Aorta (tissue), 5 donors: ENCODE results near the gene CHP1. TPM values are rescaled to one million over a fixed set of nuclear protein-coding genes. Genes with fewer than 3 reads are reported as not detected.
"Not testable (repeated sequence)": the region's sequence is repeated elsewhere in the genome, so short reads cannot be mapped to it uniquely, and the experiment has no call there.

ENCODE experiments used
- ATAC-seq: fragments of 200-7000 bp; cut with Tn5 transposase; one replicate; pipeline ENCODE4 v1.9.1; 2022; ENCODE audit warnings: moderate library complexity; ENCODE audit not compliant: low FRiP score
- DNase-seq, 2 donors: peaks; one replicate each; pipeline ENCODE4 v3.0.0-alpha.2; 2020
- H3K27ac ChIP-seq, 2 donors: one replicate each; pipeline ENCODE4 v1.5.1; 2013; ENCODE audit warnings: low read length in 2 of 2, mild to moderate bottlenecking in 2 of 2, moderate library complexity in 2 of 2, control low read depth in 1 of 2, inconsistent platforms in 1 of 2, low read depth in 1 of 2
- H3K27me3 ChIP-seq, 2 donors: one replicate each; pipeline ENCODE4 v1.6.1; 2013; ENCODE audit warnings: control low read depth in 1 of 2, low read length in 1 of 2, mild to moderate bottlenecking in 1 of 2, moderate library complexity in 1 of 2; ENCODE audit not compliant: insufficient read depth in 2 of 2, control insufficient read depth in 1 of 2
- H3K36me3 ChIP-seq, 2 donors: one replicate each; pipeline ENCODE4 v1.6.1; 2013; ENCODE audit warnings: control low read depth in 1 of 2, low read length in 1 of 2, mild to moderate bottlenecking in 1 of 2; ENCODE audit not compliant: insufficient read depth in 2 of 2, control insufficient read depth in 1 of 2
- H3K4me1 ChIP-seq, 2 donors: one replicate each; pipeline ENCODE4 v1.6.1; 2013; ENCODE audit warnings: low read length in 2 of 2, control low read depth in 1 of 2, mild to moderate bottlenecking in 1 of 2, moderate library complexity in 1 of 2; ENCODE audit not compliant: insufficient read depth in 2 of 2, control insufficient read depth in 1 of 2
- H3K4me3 ChIP-seq, 2 donors: one replicate each; pipeline ENCODE4 v1.5.1; 2013; ENCODE audit warnings: low read length in 2 of 2, control low read depth in 1 of 2, mild to moderate bottlenecking in 1 of 2
- H3K9me3 ChIP-seq: one replicate; pipeline ENCODE4 v1.6.1; 2013; ENCODE audit warnings: mild to moderate bottlenecking, low read length; ENCODE audit not compliant: control insufficient read depth
- WGBS, 2 donors: extraction: QIAGEN DNeasy Blood & Tissue Kit; methylation state at CpG; one replicate each; pipeline ENCODE4 v1.1.7; 2013; 5-methylcytosine and 5-hydroxymethylcytosine counted together
- intact Hi-C, 2 donors: fragments of 100-400 bp; cut with DNase I; formaldehyde crosslinking; loops; one replicate each; pipeline versions ENCODE4 v1.14.2 to v1.15.0; 2022
- polyA plus RNA-seq, 2 donors: library from polyadenylated mRNA; stranded (reverse); fragments of 200-250 nt; gene quantifications; one replicate each; pipeline ENCODE4 v1.2.3, GENCODE V29; 2013
- total RNA-seq, 2 donors: library from RNA; stranded (reverse); fragmentation: NEBNext Ultra II Directional; extraction: Animal tissue kit (Norgen Biotek cat#: 25700); gene quantifications; one replicate each; pipeline ENCODE4 v1.2.1, GENCODE V29; 2021
- donor health status: healthy with polysubstance abuse.
- donor health status: Bipolar disorder and iron deficiency.
- donor health status: DM: no; HTN: no; CAD: no.
- donor health status: DM: no; HTN: no; CAD: no.
- donor health status: DM: yes; HTN: yes; CAD: no.

CHP1 gene
- total and polyA plus RNA-seq, 4 donors: 28.1 to 60.8 (median 52.6) TPM

DNA sequence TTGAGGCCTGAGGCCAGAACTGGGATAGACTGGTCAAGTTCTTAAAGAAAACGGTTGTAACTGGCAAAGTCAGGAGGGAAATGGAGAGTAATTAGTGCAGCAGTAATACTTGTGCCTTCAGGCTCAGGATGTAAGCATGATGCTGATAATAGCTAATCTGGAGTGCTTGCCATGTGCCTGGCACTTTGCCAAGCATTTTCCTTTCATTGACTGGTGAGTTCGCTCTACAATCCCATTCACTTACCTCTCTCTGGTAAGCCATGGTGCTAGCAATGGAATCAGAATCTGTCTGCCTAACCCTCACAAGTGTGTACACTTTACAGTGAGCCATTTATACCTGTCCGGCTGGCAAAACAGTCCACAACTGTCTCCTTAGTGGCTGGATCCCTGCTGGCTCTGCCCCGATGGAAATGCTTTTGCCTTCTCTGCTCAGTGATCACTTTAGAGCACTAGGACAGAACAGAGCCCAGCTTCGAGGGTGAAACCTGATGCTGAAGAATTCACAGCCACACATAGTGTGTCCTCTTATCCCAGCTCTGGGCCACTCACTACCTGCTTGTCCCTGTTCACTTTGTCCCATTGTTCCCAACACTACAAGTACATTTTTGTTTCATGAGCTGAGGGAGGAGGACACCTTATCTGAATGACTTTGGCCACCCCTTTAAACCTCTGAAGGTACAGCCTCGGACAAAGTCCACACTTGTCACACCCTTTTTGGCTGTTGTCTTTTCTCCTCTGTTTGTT lies 10.3 kb downstream of the CHP1 start:
- H3K36me3 ChIP-seq: peaks cover 0 to 4% of the 10 kb centered on the region in 2 donors
- H3K9me3 ChIP-seq: no peaks in the 10 kb centered on the region
- intact Hi-C loops: no loop called here
- ATAC-seq (no peak), DNase-seq (no peak)
- WGBS, 2 donors: 88 to 90% methylated on average over 6 of the region's 6 CpGs
- H3K4me1 ChIP-seq: no peaks in the 10 kb centered on the region
- H3K27me3 ChIP-seq: no peaks in the 10 kb centered on the region
- H3K27ac ChIP-seq: no peak overlapping the region
- H3K4me3 ChIP-seq: no peak overlapping the region

DNA sequence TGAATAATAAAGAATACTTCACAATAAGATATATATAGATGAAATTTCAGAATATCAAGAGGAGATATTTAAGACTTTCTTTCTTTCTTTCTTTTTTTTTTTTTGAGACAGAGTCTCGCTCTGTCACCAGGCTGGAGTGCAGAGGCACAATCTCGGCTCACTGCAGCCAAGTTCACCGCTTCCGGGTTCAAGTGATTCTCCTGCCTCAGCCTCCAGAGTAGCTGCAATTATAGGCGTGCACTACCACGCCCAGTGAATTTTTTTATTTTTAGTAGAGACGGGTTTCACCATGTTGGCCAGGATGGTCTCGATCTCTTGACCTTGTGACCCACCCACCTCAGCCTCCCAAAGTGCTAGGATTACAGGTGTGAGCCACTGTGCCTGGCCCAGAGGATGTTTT lies 19.7 kb downstream of the CHP1 start:
- H3K27me3 ChIP-seq, ATAC-seq: not testable (repeated sequence)
- WGBS, 2 donors: 83 to 89% methylated on average over 8 of the region's 8 CpGs

DNA sequence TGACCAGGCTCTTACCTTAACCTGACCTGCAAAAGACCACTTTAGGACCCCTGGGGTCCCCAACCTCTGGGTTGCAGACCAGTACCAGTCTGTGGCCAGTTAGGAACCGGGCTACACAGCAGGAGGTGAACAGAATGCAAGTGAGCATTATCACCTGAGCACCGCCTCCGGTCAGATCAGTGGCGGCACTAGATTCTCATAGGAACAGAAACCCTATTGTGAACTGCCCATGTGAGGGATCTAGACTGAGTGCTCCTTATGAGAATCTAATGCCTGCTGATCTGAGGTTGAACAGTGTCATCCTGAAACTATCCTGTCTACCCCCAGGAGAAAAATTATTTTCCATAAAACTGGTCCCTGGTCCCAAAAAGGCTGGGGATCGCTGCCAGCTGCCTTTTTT lies 20.3 kb downstream of the CHP1 start:
- ATAC-seq: no peak
- Histone ChIP-seq H3K27me3 (no peaks in the 10 kb centered on the region), H3K4me3 (no peak overlapping the region), H3K36me3 (peaks cover 0 to 1% of the 10 kb centered on the region in 2 donors), H3K9me3 (no peaks in the 10 kb centered on the region), H3K4me1 (no peaks in the 10 kb centered on the region), H3K27ac (no peak overlapping the region)
- DNase-seq: no peak
- WGBS, 2 donors: 96 to 98% methylated on average over 5 of the region's 5 CpGs
- intact Hi-C loops: no loop called here

More for the DNA sequence above, 19.7 kb downstream of the CHP1 start:
- H3K27ac ChIP-seq, H3K4me3 ChIP-seq, H3K9me3 ChIP-seq, H3K4me1 ChIP-seq, H3K36me3 ChIP-seq, DNase-seq, intact Hi-C loops: not testable (repeated sequence)

DNA sequence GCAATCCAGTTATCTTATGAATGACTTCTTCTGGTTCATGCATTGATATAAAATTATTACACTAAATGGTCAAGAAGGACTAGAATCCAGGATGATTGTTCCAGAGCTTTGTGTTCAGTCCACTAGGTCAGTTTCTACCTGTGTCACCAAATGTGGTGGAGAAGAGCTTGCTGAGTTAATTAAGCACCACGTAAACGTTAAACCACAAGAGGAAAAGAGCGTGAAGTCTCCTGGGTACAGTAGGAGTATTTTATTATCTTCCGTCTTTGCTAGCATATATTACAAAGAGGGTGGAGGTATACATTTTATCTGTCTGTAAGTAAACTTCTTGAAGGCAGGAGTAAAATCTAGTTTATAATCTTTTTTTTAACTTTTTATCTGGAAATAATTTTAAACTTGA lies 23.5 kb downstream of the CHP1 start:
- Histone ChIP-seq H3K27me3 (no peaks in the 10 kb centered on the region), H3K4me3 (no peak overlapping the region), H3K9me3 (no peaks in the 10 kb centered on the region), H3K4me1 (no peaks in the 10 kb centered on the region), H3K27ac (no peak overlapping the region), H3K36me3 (peaks cover 0 to 1% of the 10 kb centered on the region in 2 donors)
- WGBS, 2 donors: 92 to 94% methylated on average over 4 of the region's 4 CpGs
- DNase-seq (no peak), ATAC-seq (no peak)
- intact Hi-C loops: no loop called here

DNA sequence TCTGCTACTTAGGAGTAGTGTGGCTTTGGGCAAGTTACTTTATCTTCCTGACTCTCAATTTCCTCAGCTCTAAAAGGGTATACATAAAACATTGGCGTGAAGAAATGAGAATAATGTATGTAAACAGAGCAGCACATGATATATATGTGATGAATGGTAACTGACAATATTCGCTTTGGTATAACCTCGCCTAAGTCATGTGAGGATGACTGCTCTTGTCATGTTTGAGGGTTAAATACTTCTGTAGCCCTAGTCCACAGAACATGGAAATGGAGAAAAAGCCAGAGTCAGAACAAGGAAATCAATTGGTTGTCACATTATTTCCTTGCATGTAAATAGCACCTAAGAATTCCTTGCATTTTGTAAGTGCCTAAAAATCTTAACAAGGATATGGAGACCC lies 25.0 kb downstream of the CHP1 start:
- 93 to 95% methylated on average over 3 of the region's 3 CpGs for WGBS, 2 donors
- Histone ChIP-seq H3K36me3 (peaks cover 0 to 3% of the 10 kb centered on the region in 2 donors), H3K27ac (no peak overlapping the region), H3K9me3 (no peaks in the 10 kb centered on the region), H3K4me3 (no peak overlapping the region), H3K27me3 (no peaks in the 10 kb centered on the region), H3K4me1 (no peaks in the 10 kb centered on the region)
- no peak for DNase-seq
- ATAC-seq: no peak
- intact Hi-C loops: no loop called here

DNA sequence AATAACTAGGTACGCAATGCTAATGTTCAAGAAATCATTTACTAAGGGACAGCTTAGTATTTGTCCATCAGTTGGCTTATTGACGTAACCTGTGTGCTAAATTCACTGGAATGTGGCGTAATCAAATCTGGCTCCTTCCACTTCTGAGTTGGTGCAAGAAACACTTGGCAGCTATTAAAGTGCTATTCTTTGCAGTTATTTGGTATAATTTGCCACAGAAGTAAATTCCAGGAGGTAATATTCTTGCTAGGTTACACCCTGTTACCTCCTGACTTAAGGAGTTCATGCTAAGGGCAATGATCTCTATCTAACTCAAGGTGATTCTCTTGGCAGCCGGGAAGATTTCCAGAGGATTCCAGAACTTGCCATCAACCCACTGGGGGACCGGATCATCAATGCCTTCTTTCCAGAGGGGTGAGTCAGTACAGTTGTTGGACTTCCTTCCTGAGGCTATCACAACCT lies 25.5 kb downstream of the CHP1 start:
- no peak for ATAC-seq

DNA sequence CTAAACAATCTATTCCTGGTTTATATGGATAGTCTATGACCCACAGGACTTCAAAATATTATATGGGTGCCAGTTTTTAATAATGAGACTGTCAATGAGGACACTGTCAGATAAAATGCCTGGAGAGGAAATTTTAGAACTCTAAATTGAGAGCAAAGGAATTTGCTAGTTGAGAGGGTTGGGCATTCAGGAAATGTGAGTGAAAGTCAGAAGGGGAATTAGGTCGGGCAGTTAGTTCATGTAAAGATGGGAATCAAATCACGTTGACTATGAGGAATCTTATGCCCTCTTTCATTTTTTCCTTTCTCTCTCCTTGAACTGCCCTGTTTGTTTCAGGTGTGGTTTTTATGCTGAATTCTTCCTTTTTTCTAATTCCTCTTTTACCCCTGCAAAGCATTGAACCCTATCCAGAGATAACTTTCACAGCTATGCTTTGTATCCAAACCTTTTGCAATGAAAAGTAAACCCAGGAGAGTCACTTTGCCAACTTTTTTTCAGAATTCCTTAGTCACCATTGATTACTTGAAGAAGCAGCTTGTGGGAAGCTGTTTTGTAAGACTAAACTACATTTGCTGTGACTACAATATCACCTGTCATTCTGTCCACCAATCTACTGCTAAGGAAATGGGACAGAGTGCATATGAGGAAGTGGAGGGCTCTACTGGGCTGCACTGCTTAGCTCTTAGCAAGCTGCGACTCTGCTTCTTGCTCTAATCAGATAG lies 27.8 kb downstream of the CHP1 start:
- H3K9me3 ChIP-seq: no peaks in the 10 kb centered on the region
- WGBS, 2 donors: 65 to 66% methylated on average over 3 of the region's 3 CpGs
- ATAC-seq: no peak
- H3K27ac ChIP-seq: no peak overlapping the region
- DNase-seq: no peak
- no peaks in the 10 kb centered on the region for H3K4me1 ChIP-seq
- H3K36me3 ChIP-seq: peaks cover 0 to 1% of the 10 kb centered on the region in 2 donors
- no peaks in the 10 kb centered on the region for H3K27me3 ChIP-seq
- intact Hi-C loops: no loop called here
- no peak overlapping the region for H3K4me3 ChIP-seq

More for the DNA sequence above, 25.5 kb downstream of the CHP1 start:
- Histone ChIP-seq H3K9me3 (no peaks in the 10 kb centered on the region), H3K27me3 (no peaks in the 10 kb centered on the region), H3K36me3 (peaks cover 0 to 3% of the 10 kb centered on the region in 2 donors), H3K27ac (no peak overlapping the region), H3K4me3 (no peak overlapping the region), H3K4me1 (no peaks in the 10 kb centered on the region)
- intact Hi-C loops: no loop called here
- no peak for DNase-seq
- WGBS, 2 donors: 91% methylated on average over 5 of the region's 5 CpGs

DNA sequence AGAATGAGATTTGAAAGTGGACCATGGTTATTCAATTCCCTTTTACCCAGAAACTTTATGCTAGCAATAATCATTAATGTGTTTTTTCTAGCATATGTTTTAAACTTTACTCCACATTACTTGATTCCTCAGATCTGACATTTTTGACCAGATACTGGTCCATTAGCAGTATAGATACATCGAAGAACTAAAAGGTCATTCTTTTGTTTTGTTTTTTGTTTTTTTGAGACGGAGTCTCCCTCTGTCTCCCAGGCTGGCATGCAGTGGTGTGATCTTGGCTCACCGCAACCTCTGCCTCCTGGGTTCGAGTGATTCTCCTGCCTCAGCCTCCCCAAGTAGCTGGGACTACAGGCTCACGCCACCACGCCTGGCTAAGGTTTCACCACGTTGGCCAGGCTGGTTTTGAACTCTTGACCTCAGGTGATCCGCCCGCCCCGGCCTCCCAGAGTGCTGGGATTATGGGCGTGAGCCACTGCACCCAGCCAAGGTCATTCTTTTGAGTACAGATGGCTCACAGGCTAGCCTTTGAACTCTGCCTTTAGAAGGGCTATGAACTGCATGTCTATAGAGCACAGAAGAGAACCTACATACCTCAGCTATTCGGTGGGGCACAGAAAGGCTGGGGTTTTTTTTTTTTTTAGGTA lies 28.6 kb downstream of the CHP1 start:
- Histone ChIP-seq H3K27me3 (no peaks in the 10 kb centered on the region), H3K36me3 (peaks cover 1 to 2% of the 10 kb centered on the region in 2 donors), H3K4me1 (no peaks in the 10 kb centered on the region), H3K9me3 (no peaks in the 10 kb centered on the region), H3K4me3 (no peak overlapping the region), H3K27ac (no peak overlapping the region)
- intact Hi-C loops: no loop called here
- DNase-seq (no peak), ATAC-seq (no peak)
- WGBS, 2 donors: 91% methylated on average over 12 of the region's 12 CpGs
